Endometrium (tissue), 2 donors: Measurements from ENCODE around the gene NRROS.
A peak's percentile ranks its signal among the peaks of the same experiment; 100 is the strongest.
"Not testable (repeated sequence)": the region's sequence is repeated elsewhere in the genome, so short reads cannot be mapped to it uniquely, and the experiment has no call there.

Experiments used
- FAIRE-seq: peaks from 2 replicates; lab custom pipeline; 2012; peaks lifted over from hg19 to GRCh38; lab: Jason Lieb, UNC
- donor health status: control.
- donor health status: control.

Gene NRROS

GRCh38 chr3:196639483-196640296, at the start of gene NRROS:
Gene NRROS, plus strand, starts transcription at chr3:196639694. Its CDS starts 14,846 bp downstream, at chr3:196654540.
- FAIRE-seq = no peak

GRCh38 chr3:196590279-196590678, 49.2 kb upstream of the NRROS start:
- FAIRE-seq = no peak

GRCh38 chr3:196596355-196596754, 43.1 kb upstream of the NRROS start:
- FAIRE-seq = no peak

GRCh38 chr3:196597971-196598733, 41.3 kb upstream of the NRROS start:
- FAIRE-seq = not testable (repeated sequence)

GRCh38 chr3:196599734-196600128, 39.8 kb upstream of the NRROS start:
- FAIRE-seq = no peak

- no peak for FAIRE-seq
These were observed 39.1 kb upstream of the NRROS start for GRCh38 chr3:196600359-196600758.

- no peak for FAIRE-seq
These were observed 36.8 kb upstream of the NRROS start for GRCh38 chr3:196602673-196603072.

GRCh38 chr3:196603683-196604082, 35.8 kb upstream of the NRROS start:
- FAIRE-seq = no peak

GRCh38 chr3:196604548-196604947, 34.9 kb upstream of the NRROS start:
- FAIRE-seq = no peak

- peak; percentile 12 for FAIRE-seq
These were observed 30.8 kb upstream of the NRROS start for GRCh38 chr3:196608693-196609092.

GRCh38 chr3:196609343-196609775, 30.1 kb upstream of the NRROS start:
- no peak for FAIRE-seq

- FAIRE-seq = no peak
These were observed 29.5 kb upstream of the NRROS start for GRCh38 chr3:196609805-196610515.

GRCh38 chr3:196611761-196612483, 27.6 kb upstream of the NRROS start:
- no peak for FAIRE-seq

GRCh38 chr3:196615234-196615633, 24.3 kb upstream of the NRROS start:
- FAIRE-seq = not testable (repeated sequence)

GRCh38 chr3:196617256-196617655, 22.2 kb upstream of the NRROS start:
- FAIRE-seq = no peak

- FAIRE-seq = no peak
These were observed 20.3 kb upstream of the NRROS start for GRCh38 chr3:196619223-196619622.

GRCh38 chr3:196619627-196620026, 19.9 kb upstream of the NRROS start:
- FAIRE-seq = not testable (repeated sequence)

GRCh38 chr3:196620161-196620604, 19.3 kb upstream of the NRROS start:
- no peak for FAIRE-seq

- FAIRE-seq = no peak
These were observed 18.8 kb upstream of the NRROS start for GRCh38 chr3:196620684-196621083.

GRCh38 chr3:196621611-196622010, 17.9 kb upstream of the NRROS start:
- FAIRE-seq = no peak

- no peak for FAIRE-seq
These were observed 15.3 kb upstream of the NRROS start for GRCh38 chr3:196624067-196624790.
